HG03520 (cell line): Measurements from ENCODE around the gene PANX2.

Experiments
- ATAC-seq: cut with Tn5 transposase; IDR thresholded peaks from one replicate; pipeline ENCODE4 v1.9.1; 2021; ENCODE audit warnings: mild to moderate bottlenecking, moderate library complexity; ENCODE audit not compliant: unreplicated experiment

PANX2 gene

DNA sequence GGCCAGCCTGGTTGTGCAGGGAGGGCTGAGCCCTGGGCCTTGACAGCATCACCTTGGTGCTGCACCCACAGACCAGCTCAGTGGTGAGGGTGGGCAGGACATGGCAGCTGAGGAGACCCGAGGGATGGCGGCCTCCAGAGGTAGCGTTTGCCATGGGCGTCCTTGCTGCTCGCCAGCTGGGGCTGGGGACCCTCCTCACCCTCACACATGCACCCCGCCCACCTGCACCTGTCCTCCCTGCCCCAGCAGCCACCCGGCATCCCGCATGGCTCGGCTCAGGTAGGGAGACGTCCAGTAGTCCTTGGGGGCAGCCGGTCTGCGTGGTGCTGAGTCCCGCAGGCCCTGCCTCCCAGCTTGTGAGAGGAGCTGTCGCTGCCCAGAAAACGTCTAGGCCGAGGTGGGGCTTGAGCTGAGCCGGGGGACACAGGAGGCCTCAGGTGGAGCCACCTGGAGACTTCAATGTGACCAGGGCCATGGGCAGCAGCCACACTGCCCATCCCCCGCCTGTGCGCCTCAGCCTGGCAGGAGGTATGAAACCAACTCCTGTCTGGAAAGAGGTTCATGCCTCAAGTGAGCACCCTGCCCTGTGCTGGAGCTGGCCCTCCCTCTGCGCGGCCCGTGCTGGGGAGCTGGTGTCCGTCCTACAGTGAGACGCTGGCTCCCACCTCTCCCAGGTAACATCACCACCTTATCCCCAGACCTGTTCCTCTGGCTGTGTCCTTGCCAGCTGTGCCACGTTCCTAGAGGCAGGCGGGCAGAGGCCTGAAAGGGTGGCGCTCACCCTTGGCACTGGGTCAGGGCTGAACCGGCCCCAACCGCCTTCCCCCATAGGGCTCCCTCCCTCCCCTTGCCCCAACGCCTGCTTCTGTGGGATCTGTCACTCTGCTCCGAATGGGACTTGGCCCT, 11.9 kb downstream of the PANX2 start:
- ATAC-seq, result no peak

DNA sequence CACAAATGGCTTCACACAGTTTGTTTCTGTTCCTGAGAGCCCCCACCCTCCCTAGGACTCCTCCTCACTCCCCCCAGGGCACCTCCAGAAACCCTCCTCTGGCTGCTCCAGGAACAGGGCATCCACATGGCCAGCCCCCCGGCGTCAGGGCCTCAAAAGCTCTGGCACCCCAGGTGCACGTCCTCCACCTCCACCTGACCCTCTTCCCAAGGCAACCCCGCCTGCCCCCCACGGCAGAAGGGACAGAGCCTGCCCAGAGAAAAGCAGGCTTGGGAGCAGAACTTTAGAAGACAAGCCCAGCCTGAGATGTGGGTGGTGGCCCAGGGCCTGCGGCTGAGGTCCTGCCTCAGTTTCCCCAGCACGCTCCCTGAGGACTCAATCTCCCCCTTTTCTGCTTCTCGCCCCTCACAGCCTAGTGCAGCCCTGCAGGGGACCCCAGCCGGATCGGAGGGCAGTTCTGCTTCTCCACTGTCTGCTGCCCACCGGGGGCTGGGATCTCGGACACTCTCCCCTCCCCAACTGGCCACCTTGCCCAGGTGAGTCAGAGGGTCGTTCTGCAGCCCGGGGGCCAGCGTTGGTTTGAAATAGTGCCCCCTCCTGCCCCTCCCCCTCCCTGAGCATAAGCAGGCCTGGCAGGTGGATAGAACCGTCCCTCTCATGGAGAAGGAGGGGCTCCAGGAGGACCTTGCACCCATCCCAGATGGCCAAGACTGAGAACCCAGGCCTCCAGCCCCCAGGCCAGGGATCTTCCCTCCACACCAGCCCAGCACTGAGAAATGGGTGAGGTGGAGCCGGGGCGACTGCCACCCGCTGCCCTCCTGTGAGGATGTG, 12.8 kb downstream of the PANX2 start:
- no peak for ATAC-seq

DNA sequence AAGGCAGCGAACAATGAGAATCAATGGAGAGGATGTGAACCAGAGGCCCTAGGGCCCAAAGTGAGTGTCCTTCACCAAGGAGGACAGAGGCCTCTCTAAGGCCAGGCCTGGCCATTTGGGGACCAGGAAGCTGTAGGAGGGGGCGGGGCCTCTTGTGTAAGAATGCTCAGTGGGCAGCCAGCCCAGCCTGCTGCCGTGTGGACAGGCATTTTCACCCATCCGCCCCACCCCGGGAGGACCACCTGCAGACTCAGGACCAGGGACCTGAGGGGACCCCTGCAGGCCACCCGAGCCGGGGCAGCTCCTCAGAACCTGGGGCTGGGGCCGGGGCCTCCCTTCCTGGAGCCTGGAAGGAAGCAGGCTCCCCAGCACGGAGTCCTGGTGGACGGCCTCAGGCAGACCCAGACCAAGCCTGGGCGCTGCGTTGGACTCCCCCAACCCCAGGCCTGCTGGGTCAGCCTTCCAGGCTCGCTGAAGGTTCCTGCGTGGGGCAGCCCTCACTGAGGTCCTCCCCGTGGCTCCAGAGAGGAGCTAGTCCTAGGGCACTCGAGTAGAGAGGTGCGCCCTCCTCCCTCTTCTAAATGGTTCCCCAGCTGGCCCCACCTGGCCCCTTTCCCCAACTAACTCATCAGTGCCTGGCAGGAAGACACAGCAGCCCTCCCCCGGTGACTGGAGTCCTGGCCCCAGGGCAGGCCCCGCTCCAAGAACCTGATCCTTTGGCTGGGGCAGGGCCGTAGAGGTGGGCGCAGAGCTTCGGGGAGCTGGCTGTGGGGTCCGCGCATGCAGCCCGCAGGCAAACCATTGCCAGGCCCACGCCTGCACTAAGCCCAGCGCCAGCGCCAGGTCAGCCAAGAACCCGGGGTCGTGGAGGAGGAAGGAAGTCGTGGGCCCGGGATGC, 13.7 kb downstream of the PANX2 start:
- ATAC-seq, result no peak

DNA sequence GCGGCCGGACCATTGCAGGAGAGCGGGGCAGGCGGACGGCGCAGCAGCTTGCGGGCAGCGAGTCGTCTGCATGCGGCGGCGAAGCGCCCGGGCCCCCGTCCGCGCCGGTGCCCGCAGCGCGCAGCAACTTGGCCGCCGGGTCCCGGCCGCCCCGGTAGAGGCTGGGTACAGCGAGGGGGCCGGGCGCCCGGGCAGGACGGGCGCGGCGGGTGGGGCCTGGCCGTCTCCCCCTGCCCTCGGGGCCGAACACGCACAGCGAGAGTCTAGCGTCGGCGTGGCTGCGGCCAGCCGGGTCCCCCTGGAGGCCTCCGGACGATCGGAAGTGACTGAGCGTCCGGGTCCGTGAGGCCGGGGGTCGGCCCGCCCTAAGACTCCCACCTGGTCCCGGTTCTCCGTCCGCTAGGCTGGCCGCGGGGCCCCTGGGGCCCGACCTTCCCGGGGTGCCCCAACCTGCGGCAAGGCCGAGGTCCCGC, 14.4 kb downstream of the PANX2 start:
- no peak for ATAC-seq

DNA sequence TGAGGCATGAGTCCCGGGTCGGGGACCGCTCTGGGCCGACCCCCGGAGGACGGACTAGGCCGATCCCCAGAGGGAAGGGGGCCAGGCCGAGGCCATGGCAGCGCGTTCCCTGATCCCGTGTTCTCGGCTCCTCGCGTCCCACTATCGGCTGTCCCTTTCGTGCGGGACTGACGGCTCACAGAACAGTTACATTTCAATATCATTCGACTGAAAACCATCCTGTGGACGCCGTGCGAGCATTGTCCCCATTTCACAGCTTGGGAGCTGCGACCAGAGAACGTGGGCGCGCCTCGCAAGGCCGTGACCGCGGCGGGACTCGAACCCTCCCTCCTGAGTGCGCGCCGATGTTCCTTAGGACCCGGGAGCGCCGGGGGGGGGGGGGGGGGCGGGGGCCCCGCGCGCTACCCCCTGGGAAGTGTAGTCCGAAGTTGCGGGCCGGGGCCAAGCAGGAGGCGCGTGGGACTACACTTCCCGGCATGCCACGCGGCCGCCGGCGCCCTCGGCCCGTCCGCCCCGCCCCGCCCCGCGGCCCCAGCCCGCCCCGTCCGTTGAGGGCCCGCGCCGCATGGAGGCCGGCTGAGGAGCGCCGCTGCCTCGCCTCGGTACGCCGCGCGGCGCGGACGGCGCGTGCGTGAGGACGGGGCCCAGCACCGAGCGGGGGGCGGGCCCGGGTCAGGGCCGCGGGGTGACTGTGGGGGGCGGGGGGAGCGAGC, 15.0 kb downstream of the PANX2 start, which contains the start of gene TRABD:
Gene TRABD, plus strand, starts transcription at position 539 of the 713 bp plus-strand sequence. CDS start 7,148 bp downstream, outside the sequence.
- no peak for ATAC-seq

DNA sequence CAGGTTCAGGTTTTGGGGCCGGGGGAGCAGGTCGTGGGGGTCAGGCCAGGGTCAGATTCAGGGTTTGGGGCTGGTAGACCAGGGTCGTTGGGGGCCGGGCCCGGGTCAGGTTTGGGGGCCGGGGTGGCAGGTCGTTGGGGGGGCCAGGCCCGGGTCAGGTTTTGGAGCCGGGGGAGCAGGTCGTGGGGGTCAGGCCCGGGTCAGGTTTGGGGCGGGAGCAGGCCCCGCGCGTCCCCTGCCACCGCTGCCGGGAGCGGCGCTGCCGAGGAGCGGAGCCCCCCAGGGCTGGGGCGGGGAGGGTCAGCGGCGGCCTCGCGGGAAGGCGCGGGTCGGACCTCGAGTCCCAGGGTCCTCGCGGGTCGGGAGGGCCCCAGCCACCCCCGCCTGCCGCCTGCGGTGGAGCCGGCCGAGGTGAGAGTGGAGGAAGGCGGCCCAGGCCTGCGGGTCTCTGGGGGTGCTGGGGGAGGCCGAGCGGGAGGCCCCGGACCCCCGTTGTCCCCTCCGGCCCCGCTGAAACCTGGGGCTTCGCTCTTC, 15.7 kb downstream of the PANX2 start:
- no peak for ATAC-seq

DNA sequence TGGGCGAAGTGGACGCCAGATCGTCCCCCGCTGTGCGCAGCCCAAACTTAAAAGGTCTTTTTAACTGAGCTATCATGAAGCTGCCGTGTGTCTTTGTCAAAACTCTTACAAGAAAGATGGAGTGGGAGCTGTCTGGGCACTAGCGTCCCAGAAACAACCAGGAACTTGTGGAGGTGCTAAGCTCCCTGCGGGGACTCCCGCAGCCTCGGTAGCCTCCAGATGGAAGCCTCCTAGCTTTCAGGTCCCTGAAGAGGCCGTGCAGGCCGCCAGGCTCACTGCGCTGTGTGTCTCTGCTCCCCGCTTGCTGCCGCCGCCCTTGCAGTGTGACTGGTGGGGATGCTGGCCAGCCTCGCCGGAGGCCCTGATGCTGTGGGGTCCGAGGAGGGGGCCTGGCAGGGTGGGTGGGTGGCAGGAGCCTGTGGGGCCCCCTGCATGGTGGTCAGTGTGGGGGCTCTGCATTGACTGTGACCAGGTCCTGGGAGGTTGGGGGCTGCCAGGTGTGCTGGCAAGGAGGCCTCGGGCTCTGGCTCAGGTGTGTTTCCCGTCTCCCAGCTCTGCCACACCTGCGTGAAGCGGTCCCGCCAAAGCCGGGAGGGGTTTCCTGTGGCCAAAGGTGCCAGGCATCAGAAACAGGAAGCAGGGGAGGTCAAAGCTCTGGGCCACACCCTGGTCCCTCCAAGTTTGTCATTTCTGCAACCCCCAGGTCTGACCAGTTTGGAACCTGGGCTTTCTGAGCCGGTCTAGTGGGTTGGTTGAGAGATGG, 16.4 kb downstream of the PANX2 start:
- no peak for ATAC-seq

DNA sequence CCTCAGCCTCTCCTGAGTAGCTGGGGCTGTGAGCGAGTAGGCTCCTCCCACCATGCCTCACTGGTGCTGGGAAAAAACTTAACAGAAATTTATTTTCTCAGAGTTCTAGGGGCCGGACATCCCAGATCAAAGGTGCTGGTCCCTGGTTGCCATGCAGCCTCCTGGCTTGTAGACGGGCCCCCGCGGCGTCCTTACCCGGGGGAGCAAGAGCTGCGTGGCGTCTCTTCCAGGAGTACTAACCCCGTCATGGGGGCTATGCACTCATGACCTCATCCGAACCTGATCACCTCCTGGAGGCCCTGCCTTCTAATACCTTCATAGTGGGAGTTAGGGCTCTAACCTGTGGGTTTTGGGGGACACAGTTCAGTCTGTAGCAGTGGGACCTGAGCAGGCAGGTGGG, 17.8 kb downstream of the PANX2 start:
- ATAC-seq, result no peak

DNA sequence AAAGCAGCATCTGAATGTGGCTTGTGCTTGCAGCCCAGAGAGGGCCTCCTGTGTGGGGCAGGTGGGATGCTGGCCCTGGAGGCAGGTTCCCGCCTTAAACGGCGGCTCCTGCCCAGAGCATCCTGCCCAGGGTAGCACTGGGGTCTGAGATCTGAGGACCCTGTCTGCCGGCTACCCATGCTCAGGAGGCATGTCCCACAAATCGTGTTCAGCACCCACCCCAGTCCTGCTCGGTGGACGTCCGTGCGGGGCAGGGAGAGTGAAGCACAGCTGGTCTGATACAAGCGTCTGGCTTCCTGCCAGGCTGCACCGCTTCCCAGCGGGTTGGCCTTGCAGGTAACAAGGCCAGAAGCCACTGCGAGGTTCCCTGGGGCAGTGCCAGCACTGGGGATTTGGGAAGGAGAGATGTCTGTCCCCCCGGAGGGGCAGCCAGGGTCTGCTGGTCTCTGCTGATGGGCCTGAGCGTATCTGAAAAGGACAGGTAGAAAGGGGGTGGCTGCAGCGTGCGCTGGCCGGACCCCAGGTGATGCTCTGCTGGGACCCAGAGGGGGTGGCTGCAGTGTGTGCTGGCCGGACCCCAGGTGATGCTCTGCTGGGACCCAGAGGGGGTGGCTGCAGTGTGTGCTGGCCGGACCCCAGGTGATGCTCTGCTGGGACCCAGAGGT, 18.8 kb downstream of the PANX2 start:
- no peak for ATAC-seq

DNA sequence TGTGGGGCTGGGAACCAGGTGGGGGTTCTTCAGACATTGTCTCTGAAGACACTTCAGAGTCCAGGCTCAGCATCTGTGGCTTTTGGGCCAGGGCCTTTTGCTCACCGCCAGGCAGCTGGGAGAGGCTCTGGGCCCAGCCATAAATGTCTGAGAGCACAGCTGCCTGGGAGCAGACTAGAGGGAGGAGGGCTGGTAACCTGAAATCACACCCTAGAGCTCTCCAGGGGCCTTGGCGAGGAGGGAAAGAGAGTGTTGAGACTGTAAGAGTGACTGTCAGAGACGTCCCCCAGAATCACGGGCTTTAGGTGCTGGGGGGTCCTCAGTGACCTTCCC, 19.3 kb downstream of the PANX2 start:
- ATAC-seq, result no peak

DNA sequence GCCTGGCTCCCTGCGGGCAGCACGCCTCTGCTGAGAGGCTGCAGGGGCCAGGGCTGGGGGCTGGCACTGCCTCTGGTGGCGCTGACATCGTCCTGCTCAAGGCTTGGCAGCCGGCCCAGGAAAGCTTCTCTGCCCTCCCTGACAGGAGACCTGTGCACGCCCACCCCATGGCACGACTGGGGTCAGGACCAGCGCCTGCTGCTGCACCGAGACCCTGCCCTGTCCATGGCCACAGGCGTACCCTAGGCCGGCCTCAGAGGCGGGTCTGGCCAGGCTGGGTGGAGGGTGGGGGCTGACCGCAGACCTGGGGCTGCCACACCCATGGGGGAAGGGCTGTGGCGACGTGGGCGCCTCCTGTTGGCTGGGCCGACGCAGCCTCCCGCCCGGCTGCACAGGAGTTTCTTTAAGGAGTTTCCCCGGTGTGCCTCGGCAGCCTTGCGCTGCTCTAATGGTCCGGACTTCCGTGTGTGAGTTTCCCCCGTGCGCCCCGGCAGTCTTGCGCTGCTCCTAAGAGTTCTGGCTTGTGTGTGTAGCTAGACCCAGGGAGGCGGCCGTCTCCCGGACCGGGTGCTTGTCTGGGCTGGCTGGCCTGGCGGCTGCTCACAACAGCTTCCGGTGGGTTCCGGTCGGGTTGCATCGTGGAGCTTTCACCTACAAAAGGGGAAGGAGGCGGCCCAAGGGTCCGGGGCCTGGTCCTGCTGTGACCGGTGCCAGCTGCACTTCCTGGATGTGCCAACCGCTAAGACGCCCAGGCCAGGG, 19.8 kb downstream of the PANX2 start:
- peak; percentile 35 for ATAC-seq

DNA sequence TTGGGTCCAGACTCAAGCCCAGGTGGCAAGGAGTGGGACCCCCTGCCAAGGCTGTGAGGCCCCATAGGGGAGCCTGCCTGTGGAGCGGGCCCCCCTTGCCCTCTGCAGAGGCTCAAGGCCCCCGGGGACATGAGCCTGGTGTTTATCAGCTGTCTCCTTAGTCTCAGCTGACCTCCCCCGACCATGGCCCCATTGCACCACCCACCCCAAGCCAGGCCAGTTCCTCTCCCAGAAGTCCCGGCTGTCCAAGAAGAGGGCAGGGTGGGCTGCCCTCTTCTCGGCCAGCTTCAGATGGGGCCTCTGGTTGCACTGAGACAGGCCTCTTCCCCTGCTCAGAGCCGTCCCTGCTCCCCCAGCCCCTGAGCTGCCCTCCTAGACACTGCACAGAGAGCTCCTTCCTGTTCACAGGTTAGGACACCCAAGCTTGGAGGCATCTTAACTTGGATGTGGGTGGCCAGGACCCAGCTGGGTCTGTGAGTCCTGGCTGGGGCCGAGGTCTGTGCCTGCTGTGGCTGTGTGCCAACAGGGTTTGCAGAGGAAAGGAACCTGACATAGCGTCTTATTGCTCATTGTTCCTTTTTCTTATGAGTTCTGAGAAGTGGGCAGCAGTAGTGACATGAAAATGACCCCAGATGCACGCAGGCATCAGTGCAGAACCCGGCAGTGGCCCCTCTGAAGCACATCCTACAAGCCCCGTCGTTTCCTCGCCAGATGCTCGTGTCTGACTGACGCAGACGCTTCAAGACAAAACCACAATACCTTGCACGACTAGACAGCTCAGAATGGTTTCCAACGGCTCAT, 20.6 kb downstream of the PANX2 start:
- ATAC-seq, result no peak

DNA sequence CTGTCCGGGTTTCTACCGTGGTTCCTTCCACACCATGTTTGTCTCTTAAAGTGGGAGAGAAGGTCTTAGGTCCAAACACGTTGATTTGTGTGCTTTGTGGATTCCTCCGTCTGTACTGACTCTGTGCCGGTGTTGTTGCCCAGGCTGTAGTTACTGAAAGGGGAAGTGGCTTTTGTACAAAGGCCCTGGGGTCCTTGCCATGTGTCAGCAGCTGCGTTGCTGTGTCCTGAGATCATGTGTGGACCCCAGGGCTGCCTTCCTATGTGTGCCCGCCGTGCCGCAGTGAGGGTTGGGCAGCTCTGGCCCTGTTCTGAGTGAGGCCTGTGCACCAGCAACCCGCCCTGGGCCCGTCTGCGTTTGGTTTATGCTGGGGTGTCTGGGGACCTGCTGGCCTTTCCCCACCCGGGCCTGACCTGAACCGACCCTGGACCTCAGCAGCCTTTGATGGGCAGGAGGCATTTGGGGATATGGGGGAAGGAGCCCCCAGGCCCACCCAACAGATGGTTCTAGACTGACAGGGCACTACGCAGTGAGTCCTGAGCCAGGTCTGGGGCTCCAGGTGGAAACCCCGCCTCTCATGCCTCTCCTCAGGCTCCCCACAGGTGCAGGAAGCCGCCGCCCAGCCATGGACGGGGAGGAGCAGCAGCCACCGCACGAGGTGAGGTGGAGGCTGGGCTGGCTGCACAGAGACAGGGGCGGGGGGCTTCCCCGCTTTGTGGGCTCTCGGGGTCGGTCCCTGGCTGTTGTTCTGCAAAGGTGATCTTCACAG, 22.1 kb downstream of the PANX2 start:
- ATAC-seq, result no peak

DNA sequence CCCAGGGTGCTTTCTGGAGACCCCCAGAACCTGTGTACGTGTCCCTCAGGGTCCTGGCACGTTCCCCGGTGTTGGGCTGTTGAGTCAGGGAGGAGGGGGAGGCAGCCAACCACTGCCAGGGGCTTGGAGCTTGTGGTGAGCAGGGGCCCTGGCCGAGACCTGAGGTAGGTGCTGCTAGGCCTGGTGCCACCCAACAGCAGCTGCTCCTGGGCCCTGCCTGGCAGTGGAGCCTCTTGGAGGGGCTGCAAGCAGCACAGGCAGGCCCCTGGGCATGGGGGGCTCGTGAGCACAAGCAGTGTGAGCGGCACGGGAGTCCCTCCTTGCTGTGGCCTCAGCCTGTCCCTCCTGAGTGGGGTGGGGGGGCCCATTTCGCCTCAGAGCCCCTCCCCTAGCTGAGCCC, 23.1 kb downstream of the PANX2 start:
- ATAC-seq, result no peak

DNA sequence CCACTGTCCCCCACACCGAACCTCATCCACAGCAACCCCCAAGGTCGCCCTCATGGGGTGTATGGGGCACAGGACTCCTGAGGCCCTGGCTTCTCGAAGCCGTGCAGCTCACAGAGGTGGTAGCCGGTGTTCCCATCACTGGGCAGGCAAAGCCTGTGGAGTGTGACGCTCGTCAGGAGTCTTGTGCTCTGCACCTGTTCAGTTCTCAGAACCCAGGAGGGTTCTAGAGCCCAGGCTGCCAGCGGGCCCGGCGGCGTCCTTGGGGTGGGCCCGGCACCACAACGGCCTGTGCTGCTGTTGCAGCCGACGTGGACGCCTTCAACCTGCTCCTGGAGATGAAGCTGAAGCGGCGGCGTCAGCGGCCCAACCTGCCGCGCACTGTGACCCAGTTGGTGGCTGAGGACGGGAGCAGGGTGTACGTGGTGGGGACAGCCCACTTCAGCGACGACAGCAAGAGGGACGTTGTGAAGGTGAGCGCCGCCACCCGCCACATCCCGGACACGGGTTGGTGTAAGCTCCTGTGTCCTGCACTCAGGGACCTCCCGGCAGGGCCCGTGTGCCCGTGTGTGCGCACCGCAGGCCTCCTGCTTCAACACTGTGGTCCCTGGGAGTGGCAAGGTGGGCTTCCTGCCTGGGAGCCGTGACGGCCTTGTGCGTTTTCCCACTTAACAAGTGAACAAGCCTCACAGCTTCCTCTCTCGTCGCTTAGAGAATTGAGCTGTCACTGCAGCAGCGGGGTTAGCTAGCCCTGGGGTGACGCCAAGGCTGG, 23.7 kb downstream of the PANX2 start:
- ATAC-seq, result no peak

DNA sequence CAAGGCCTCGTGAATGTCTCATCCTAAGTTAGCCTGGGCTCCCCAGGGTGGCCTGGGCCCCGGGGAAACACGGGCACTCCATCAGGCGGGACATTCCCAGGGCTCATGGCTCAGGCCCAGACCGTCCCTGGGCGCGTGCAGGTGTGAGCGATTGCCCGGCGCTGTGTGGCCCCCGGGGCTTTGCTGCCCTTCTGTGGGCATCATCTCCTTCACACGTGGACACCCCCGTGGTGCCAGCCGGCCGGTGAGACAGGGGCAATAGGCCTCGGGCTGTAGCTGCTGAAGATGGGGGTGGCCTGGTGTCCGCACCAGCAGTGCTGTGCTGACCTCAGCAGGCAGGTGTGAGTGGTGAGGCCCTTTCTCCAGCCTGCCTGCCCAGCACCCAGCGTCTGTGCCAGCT, 25.7 kb downstream of the PANX2 start:
- ATAC-seq, result no peak
